K562 (cell line): ENCODE data around the gene ZNF549. TPM values are rescaled to one million over a fixed set of nuclear protein-coding genes. Genes with fewer than 3 reads are reported as not detected.

Experiments used
- ATAC-seq: fragments of 200-7000 bp; cut with Tn5 transposase; 3 replicates; pipeline ENCODE4 v1.9.1; 2020; ENCODE audit warnings: moderate library complexity
- BruUV-seq: library from RNA; stranded (reverse); fragments of 400-500 nt; replicated peaks from 2 replicates; lab custom pipeline; 2021; lab: Mats Ljungman, UMichigan
- CTCF ChIA-PET: fragments of 300-600 bp; formaldehyde crosslinking; extraction: SDS; loops from one replicate; lab custom pipeline; 2021; ENCODE audit warnings: low intra/inter-chr PET ratio; lab: Yijun Ruan, JAX
- POLR2A ChIA-PET: fragments of 300-600, 350-650 bp; sonication (Branson Sonifier 250); formaldehyde crosslinking; extraction: SDS; loops from one replicate; lab custom pipeline; 2021; ENCODE audit warnings: antibody characterized with exemption, inconsistent platforms; lab: Yijun Ruan, JAX
- DNase-seq, 4 experiments: peaks; one replicate each; pipeline versions ENCODE4 v3.0.0 to v3.0.0-alpha.2; 2011 to 2018; ENCODE audit warnings: low spot score in 3 of 4, mixed read lengths in 3 of 4; ENCODE audit errors: extremely low read depth in 1 of 4
- FAIRE-seq: peaks from 2 replicates; lab custom pipeline; 2011; peaks lifted over from hg19 to GRCh38; lab: Jason Lieb, UNC
- H2AFZ ChIP-seq: 2 replicates; pipeline ENCODE4 v1.6.0; 2011; ENCODE audit warnings: low read depth, low read length, control low read depth, inconsistent platforms
- H3K27ac ChIP-seq: fragments of 200-600 bp; 3 replicates; pipeline ENCODE4 v1.8.0; 2011; ENCODE audit warnings: low read depth, mild to moderate bottlenecking, control low read depth, inconsistent platforms, low read length, moderate library complexity, mixed read lengths; ENCODE audit errors: extremely low read depth
- H3K27me3 ChIP-seq, 2 experiments: fragments of 300-600 bp in 1 of 2; 2 replicates in 1 of 2; 3 replicates in 1 of 2; pipeline versions ENCODE4 v1.6.0 to v1.8.0; 2011; ENCODE audit warnings: inconsistent platforms in 2 of 2, low read length in 2 of 2, mild to moderate bottlenecking in 1 of 2, mixed read lengths in 1 of 2, moderate library complexity in 1 of 2; ENCODE audit not compliant: control insufficient read depth in 2 of 2, insufficient read depth in 2 of 2
- H3K36me3 ChIP-seq: fragments of 300-600 bp; 3 replicates; pipeline ENCODE4 v1.8.0; 2011; ENCODE audit warnings: mild to moderate bottlenecking, low read length, inconsistent platforms; ENCODE audit not compliant: control insufficient read depth, insufficient read depth
- H3K4me1 ChIP-seq, 2 experiments: fragments of 200-600 bp in 1 of 2; replicated peaks in 1 of 2; 2 replicates in 1 of 2; 3 replicates in 1 of 2; pipeline versions ENCODE4 v1.5.1 to v1.8.0; 2011; ENCODE audit warnings: inconsistent platforms in 2 of 2, low read length in 2 of 2, mild to moderate bottlenecking in 1 of 2, mixed read lengths in 1 of 2, moderate library complexity in 1 of 2; ENCODE audit not compliant: control insufficient read depth in 2 of 2, insufficient read depth in 2 of 2
- H3K4me2 ChIP-seq: 2 replicates; pipeline ENCODE4 v1.6.1; 2011; ENCODE audit warnings: low read length, control low read depth, inconsistent platforms, mixed read lengths; ENCODE audit not compliant: insufficient read depth
- H3K4me3 ChIP-seq: fragments of 200-600 bp; sonication (generic), shearing (Covaris generic); 2 replicates; pipeline ENCODE4 v1.5.1; 2016; ENCODE audit warnings: control low read depth, inconsistent platforms
- H3K79me2 ChIP-seq: fragments of 200-600 bp; 3 replicates; pipeline ENCODE4 v1.8.0; 2011; ENCODE audit warnings: low read length, inconsistent platforms; ENCODE audit not compliant: control insufficient read depth, insufficient read depth
- H3K9ac ChIP-seq, 2 experiments: 2 replicates each; pipeline versions ENCODE4 v1.6.0 to v1.6.1; 2011; ENCODE audit warnings: low read depth in 2 of 2, low read length in 2 of 2, control low read depth in 1 of 2, inconsistent platforms in 1 of 2, mild to moderate bottlenecking in 1 of 2, mixed read lengths in 1 of 2; ENCODE audit not compliant: insufficient read depth in 1 of 2
- H3K9me1 ChIP-seq: one replicate; pipeline ENCODE4 v1.6.0; 2011; ENCODE audit warnings: inconsistent platforms, mild to moderate bottlenecking, low read length, moderate library complexity; ENCODE audit not compliant: control insufficient read depth, insufficient read depth
- H3K9me3 ChIP-seq: replicated peaks from 2 replicates; pipeline ENCODE4 v1.5.1; 2011; ENCODE audit warnings: low read depth, low read length, inconsistent platforms; ENCODE audit not compliant: control insufficient read depth, insufficient read depth
- H4K20me1 ChIP-seq: replicated peaks from 2 replicates; pipeline ENCODE4 v1.6.1; 2011; ENCODE audit warnings: low read length, inconsistent platforms, mixed read lengths; ENCODE audit not compliant: control insufficient read depth, insufficient read depth
- CTBP1 ChIP-seq: fragments of 450-650 bp; IDR thresholded peaks from 2 replicates; pipeline ENCODE4 v1.6.1; 2016; ENCODE audit warnings: borderline replicate concordance
- GABPA ChIP-seq: fragments of 200-800 bp; sonication (Bioruptor generic); conservative IDR thresholded peaks from 2 replicates; pipeline ENCODE4 v1.6.1; 2016; ENCODE audit warnings: low read depth, missing genetic modification characterization, missing compliant biosample characterization
- HDGF ChIP-seq: fragments of 450-650 bp; IDR thresholded peaks from 2 replicates; pipeline ENCODE4 v1.6.1; 2016
- KLF13 ChIP-seq: fragments of 450-650 bp; IDR thresholded peaks from 2 replicates; pipeline ENCODE4 v1.6.1; 2016; ENCODE audit warnings: missing genetic modification characterization, low read depth, mild to moderate bottlenecking, missing compliant biosample characterization, moderate library complexity, borderline replicate concordance
- MAZ ChIP-seq, 2 experiments: fragments of 450-650 bp in 1 of 2; sonication (generic) in 1 of 2; formaldehyde crosslinking; IDR thresholded peaks in 1 of 2; conservative IDR thresholded peaks in 1 of 2; 2 replicates each; pipeline versions ENCODE4 v1.4.0 to v1.5.0; 2020; ENCODE audit warnings: mild to moderate bottlenecking in 1 of 2, missing genetic modification reagents in 1 of 2
- NCOR1 ChIP-seq: fragments of 450-650 bp; IDR thresholded peaks from 2 replicates; pipeline ENCODE4 v1.6.1; 2016; ENCODE audit warnings: mild to moderate bottlenecking, moderate library complexity
- NFIC ChIP-seq: fragments of 450-650 bp; IDR thresholded peaks from 2 replicates; pipeline ENCODE4 v1.6.1; 2017; ENCODE audit warnings: mild to moderate bottlenecking, inconsistent platforms
- RBM25 ChIP-seq: fragments of 200-400 bp; formaldehyde crosslinking; IDR thresholded peaks from 2 replicates; pipeline ENCODE4 v1.6.1; 2018; ENCODE audit warnings: low read length, low read depth, moderate library complexity; ENCODE audit not compliant: severe bottlenecking
- SUPT5H ChIP-seq: fragments of 450-650 bp; IDR thresholded peaks from 2 replicates; pipeline ENCODE4 v1.6.1; 2016
- ZNF124 ChIP-seq: sonication (generic); formaldehyde crosslinking; IDR thresholded peaks from 2 replicates; pipeline ENCODE4 v1.8.1; 2022; ENCODE audit warnings: missing genetic modification reagents
- ZNF444 ChIP-seq: fragments of 250-450 bp; sonication (Bioruptor Pico); IDR thresholded peaks from 2 replicates; pipeline ENCODE4 v1.4.0; 2020; ENCODE audit warnings: mild to moderate bottlenecking, moderate library complexity
- ZNF696 ChIP-seq: fragments of 250-450 bp; sonication (Bioruptor Pico); conservative IDR thresholded peaks from 2 replicates; pipeline ENCODE4 v1.4.0; 2020; ENCODE audit warnings: mild to moderate bottlenecking, moderate library complexity
- WGBS: fragments of 100-300 bp; shearing (Covaris generic); methylation state at CpG from one replicate; pipeline ENCODE4 v1.1.6; 2016; ENCODE audit warnings: low coverage, mixed read lengths; ENCODE audit not compliant: insufficient coverage; ENCODE audit errors: missing lambda C conversion rate; 5-methylcytosine and 5-hydroxymethylcytosine counted together
- in situ Hi-C: fragments of 300-500 bp; cut with MboI; formaldehyde crosslinking; loops from 4 replicates; pipeline ENCODE4 v1.15.0; 2018; ENCODE audit warnings: inconsistent platforms, mixed read lengths
- intact Hi-C: fragments of 100-400 bp; cut with micrococcal nuclease; formaldehyde crosslinking; loops from 2 replicates; pipeline ENCODE4 v1.14.2; 2022
- polyA plus RNA-seq, 8 experiments: library from polyadenylated mRNA; depleted of rRNA in 4 of 8; stranded (reverse) in 5 of 8; unstranded in 3 of 8; fragments of >200 nt; fragmentation: Nextera tagmentation in 2 of 8; fragmentation: Illumina TruSeq in 1 of 8; extraction: Ambion mirVana in 2 of 8; extraction: Trizol in 1 of 8; gene quantifications; 2 replicates each; pipeline versions ENCODE4 v1.2.1 to v1.2.3, GENCODE V29; 2011 to 2014; ENCODE audit warnings: inconsistent platforms in 1 of 8, missing spikeins in 1 of 8
- total RNA-seq, 7 experiments: library from RNA; depleted of rRNA in 6 of 7; stranded (reverse); fragments of >200 nt in 6 of 7; fragmentation: Illumina TruSeq in 2 of 7; extraction: Trizol in 2 of 7; gene quantifications; 2 replicates each; pipeline versions ENCODE4 v1.2.1 to v1.2.3, GENCODE V29; 2011 to 2021; ENCODE audit warnings: low replicate concordance in 1 of 7
- TF ChIP-seq, protein P1 (sequence below): fragments of 250-450 bp; sonication (Bioruptor Pico); IDR thresholded peaks from 2 replicates; pipeline ENCODE4 v1.8.0; 2022; ENCODE audit warnings: inconsistent platforms, mild to moderate bottlenecking, moderate library complexity, borderline replicate concordance
- TF ChIP-seq, protein P2 (sequence below): fragments of 250-450 bp; sonication (Bioruptor Pico); IDR thresholded peaks from 2 replicates; pipeline ENCODE4 v1.5.0; 2020; ENCODE audit warnings: mild to moderate bottlenecking

Gene ZNF549
- total and polyA plus RNA-seq, 9 of the 15 experiments (the other 6 are each of a cell fraction or from before 2014, with no cell fraction given): 0.03 to 0.68 (median 0.25) TPM

DNA sequence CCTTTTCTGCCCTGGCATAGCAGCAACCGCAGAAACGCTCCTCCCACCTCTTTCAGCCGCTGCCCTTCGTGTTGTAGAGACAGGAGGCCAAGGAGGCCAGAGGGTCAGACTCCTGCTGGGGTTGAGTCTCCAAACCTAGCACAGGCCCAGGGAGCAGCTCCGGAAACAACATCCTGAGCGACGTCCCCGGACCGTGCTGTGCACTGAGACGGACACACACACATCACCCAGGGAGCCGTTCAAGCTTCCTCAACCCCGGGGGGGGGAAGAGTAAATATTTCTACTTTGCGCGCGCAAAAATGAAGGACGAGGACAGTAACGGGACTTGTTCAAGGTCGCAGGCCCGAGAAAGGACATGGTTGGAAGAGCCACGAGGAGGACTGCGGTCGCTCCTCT is 31.9 kb downstream of the ZNF549 start:
- no peaks in the 10 kb centered on the region; a peak in 1 of 5 replicates for H3K27me3 ChIP-seq
- H3K4me2 ChIP-seq: peak overlapping the region; percentile 71
- H3K79me2 ChIP-seq: peaks cover 20% of the 10 kb centered on the region
- peak overlapping the region; percentile 94 for H2AFZ ChIP-seq
- H3K4me3 ChIP-seq: peak overlapping the region; percentile 88
- DNase-seq: peak; percentile 19 to 37 (median 23)
- FAIRE-seq: no peak
- H3K9me1 ChIP-seq: no peaks in the 10 kb centered on the region
- intact Hi-C loops (no loop called here), in situ Hi-C loops (no loop called here)
- BruUV-seq: no TSS peak
- peaks cover 0 to 11% of the 10 kb centered on the region in 2 experiments; a peak in 2 of 5 replicates for H3K4me1 ChIP-seq
- peak overlapping the region; percentile 69; the same call in 2 of the 3 replicates for H3K27ac ChIP-seq
- H3K9ac ChIP-seq: peak overlapping the region; percentile 69 to 90
- H4K20me1 ChIP-seq: no peaks in the 10 kb centered on the region
- 0 out of 2 replicates have a peak, but pooled peaks cover 5% of the 10 kb centered on the region for H3K9me3 ChIP-seq
- H3K36me3 ChIP-seq: peaks cover 18% of the 10 kb centered on the region
- POLR2A ChIA-PET: no interaction called here
- CTCF ChIA-PET: no interaction called here
- WGBS: 17% methylated on average over 18 of the region's 22 CpGs
- peak; percentile 76 for ATAC-seq
- TF ChIP-seq NFIC (no peak), ZNF444 (CRISPR knock-in tag) (no peak), CTBP1 (no peak), MAZ (CRISPR knock-in tag; conservative IDR thresholded peaks at IDR 0.05 in 1 of 2, IDR thresholded peaks at IDR 0.05 in 1 of 2) (no peak), HDGF (no peak), NCOR1 (no peak), GABPA (tag) (no peak), KLF13 (tag) (no peak), SUPT5H (no peak), ZNF124 (CRISPR knock-in tag) (no peak), ZNF696 (CRISPR knock-in tag) (no peak), RBM25 (no peak)
- TF ChIP-seq, protein P1, sequence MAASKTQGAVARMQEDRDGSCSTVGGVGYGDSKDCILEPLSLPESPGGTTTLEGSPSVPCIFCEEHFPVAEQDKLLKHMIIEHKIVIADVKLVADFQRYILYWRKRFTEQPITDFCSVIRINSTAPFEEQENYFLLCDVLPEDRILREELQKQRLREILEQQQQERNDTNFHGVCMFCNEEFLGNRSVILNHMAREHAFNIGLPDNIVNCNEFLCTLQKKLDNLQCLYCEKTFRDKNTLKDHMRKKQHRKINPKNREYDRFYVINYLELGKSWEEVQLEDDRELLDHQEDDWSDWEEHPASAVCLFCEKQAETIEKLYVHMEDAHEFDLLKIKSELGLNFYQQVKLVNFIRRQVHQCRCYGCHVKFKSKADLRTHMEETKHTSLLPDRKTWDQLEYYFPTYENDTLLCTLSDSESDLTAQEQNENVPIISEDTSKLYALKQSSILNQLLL (CRISPR knock-in tag): no peak
- TF ChIP-seq, protein P2, sequence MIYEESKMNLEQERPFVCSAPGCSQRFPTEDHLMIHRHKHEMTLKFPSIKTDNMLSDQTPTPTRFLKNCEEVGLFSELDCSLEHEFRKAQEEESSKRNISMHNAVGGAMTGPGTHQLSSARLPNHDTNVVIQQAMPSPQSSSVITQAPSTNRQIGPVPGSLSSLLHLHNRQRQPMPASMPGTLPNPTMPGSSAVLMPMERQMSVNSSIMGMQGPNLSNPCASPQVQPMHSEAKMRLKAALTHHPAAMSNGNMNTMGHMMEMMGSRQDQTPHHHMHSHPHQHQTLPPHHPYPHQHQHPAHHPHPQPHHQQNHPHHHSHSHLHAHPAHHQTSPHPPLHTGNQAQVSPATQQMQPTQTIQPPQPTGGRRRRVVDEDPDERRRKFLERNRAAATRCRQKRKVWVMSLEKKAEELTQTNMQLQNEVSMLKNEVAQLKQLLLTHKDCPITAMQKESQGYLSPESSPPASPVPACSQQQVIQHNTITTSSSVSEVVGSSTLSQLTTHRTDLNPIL: no peak
